Endometrial microvascular endothelial cells (primary cell): ENCODE measurements around the gene BRDT. TPM values are rescaled to one million over a fixed set of nuclear protein-coding genes. Genes with fewer than 3 reads are reported as not detected.
"Not testable (repeated sequence)": the region's sequence is repeated elsewhere in the genome, so short reads cannot be mapped to it uniquely, and the experiment has no call there.

ENCODE experiments used
- in situ Hi-C: cut with HindIII; loops from 2 replicates; pipeline ENCODE4 v1.10.0; 2017; ENCODE audit warnings: low sequenced_read_pairs, low pct_unique_long_range_greater_than_20kb; ENCODE audit errors: inconsistent ontology term
- total RNA-seq: library from RNA; depleted of rRNA; stranded (reverse); fragments of >200 nt; gene quantifications from one replicate; pipeline ENCODE4 v1.2.3, GENCODE V29; 2015; ENCODE audit errors: inconsistent ontology term

BRDT gene
- total RNA-seq, 1 donor from 2014 or later: not detected

DNA sequence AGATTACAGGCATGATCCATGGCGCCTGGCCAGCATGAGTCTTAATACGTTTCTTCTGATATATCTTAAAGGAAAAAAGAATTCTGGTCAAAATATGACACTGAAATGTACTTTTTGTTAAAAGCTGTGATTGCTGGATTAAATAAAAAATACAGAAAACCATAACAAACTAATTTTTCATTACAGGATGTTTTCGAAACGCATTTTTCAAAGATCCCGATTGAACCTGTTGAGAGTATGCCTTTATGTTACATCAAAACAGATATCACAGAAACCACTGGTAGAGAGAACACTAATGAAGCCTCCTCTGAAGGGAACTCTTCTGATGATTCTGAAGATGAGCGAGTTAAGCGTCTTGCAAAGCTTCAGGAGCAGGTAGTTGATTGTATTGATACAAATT, 30.2 kb downstream of the BRDT start:
- in situ Hi-C loops: no loop called here

- in situ Hi-C loops: no loop called here
Observed at GRCh38 chr1:91980663-91981062, 31.5 kb downstream of the BRDT start.

DNA sequence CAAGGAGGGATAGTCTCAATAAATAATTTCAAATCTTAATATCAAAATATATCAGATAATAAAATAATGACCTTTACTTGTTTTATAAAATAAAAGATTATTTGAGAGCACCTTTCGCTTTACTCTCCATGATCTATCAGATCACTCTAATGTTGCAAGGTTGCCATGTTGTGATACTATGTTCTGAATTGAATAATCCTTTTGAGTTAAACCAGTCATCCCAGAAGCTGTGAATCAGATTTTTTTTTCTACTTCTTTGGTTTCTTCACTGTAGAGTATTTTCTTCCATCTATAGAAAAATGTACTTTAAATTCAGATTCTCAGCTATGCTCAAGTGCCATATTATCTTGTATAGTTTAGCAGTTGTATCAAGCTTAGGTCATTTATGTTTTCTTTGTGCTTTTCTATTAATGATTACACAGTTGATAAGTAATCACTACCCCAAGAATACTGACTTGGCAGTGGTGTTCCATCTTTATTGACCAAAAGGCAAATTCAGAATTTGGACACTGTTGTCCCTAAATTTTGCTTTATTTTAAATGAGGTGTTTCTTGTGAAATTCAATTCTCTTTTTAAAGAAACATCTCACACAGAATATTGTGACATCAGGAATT, 32.9 kb downstream of the BRDT start:
- in situ Hi-C loops: no loop called here

DNA sequence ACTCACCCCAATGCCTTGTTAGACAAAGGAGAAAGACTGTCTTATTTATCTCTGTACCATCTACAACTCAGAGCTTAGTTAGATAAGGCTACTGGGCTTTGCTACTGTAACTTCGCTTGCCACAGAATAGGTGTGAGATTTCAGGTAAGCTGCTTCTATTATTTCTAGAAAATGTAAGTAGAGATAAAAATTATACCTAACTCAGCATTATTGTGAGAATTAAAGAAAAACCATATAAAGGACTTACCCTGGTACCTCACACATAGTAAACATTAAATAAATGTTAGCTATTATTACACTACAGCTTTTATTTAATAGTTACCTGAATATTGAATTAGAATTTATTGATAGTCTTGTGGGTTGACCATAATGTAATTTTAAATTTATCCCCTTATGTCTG, 44.1 kb downstream of the BRDT start:
- in situ Hi-C loops: no loop called here

DNA sequence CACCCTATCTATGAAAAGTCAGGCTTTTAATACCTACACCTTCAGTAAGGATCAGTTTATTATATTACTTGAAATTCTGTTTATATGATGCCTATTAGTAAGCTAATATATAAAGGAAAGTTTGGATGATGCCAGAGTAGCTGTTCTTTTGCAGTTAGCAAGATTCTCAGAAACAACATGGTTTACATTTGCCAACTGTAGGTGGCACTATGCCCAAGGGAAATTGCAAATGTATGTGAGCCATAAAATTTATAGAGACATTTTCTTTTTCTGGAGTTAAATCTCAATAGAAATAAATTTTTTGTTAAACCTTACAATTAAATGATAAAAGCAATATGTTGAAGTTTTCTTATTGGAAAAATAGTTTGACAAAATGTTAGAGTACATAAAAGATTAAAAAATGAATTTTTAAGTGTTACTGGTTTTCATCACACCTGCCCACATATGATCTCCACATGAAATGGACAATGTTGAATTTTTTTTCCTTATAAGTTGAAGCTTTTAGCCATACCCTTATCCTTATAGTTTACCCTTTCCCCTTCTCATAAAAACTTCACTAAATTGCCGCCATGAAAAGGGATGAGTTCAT, 48.5 kb downstream of the BRDT start:
- in situ Hi-C loops: no loop called here

- in situ Hi-C loops: no loop called here
Observed at GRCh38 chr1:92004129-92004528, 54.9 kb downstream of the BRDT start.

- in situ Hi-C loops: no loop called here
Observed at GRCh38 chr1:92013923-92014322, 64.7 kb downstream of the BRDT start.

- in situ Hi-C loops: no loop called here
Observed at GRCh38 chr1:92016720-92017316, 67.6 kb downstream of the BRDT start.

DNA sequence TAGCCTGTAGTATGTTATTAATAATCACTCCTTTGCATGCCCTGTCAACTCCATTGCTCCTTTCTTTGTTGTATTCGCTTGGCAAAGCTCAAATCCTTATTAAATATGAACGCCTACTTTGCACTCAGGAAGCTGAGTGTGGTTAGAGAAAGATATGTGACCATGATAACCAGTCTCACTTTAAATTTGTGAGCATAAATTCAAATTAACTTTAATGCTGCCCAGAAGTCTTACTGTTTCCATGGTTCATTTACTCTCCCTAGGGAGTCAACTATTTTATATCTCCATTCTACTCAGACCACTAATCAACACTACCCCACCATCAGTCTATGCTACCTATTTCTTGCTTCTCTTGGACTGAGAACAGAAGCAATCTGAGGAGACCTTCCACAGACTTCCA, 68.5 kb downstream of the BRDT start:
- in situ Hi-C loops: no loop called here

DNA sequence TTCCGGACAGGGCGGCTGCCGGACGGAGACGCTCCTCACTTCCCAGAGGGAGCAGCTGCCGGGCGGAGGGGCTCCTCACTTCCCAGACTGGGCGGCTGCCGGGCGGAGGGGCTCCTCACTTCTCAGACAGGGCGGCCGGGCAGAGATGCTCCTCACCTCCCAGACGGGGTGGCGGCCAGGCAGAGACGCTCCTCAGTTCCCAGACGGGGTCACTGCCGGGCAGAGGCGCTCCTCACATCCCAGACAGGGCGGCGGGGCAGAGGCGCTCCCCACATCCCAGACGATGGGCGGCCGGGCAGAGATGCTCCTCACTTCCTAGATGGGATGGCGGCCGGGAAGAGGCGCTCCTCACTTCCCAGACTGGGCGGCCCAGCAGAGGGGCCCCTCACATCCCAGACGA, 76.8 kb downstream of the BRDT start:
- in situ Hi-C loops: not testable (repeated sequence)

DNA sequence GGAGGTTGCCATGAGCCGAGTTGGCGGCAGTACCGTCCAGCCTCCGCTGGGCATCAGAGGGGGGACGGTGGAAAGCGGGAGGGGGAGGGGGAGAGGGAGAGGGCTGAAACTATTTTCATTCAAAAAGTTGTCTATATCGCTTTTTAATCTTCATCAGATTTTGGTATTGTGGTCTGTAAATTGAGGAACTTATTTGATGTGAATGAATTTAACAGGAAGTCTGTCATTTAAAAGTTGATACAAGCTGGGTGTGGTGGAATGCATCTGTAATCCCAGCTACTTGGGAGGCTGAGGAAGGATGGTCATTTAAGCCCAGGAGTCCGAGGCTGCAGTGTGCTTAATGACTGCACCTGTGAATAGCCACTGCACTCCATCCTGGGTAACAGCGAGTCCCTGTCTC, 77.6 kb downstream of the BRDT start:
- in situ Hi-C loops: no loop called here

- in situ Hi-C loops: no loop called here
Observed at GRCh38 chr1:92029241-92029922, 80.2 kb downstream of the BRDT start.

- in situ Hi-C loops: no loop called here
Observed at GRCh38 chr1:92030656-92031107, 81.5 kb downstream of the BRDT start.

DNA sequence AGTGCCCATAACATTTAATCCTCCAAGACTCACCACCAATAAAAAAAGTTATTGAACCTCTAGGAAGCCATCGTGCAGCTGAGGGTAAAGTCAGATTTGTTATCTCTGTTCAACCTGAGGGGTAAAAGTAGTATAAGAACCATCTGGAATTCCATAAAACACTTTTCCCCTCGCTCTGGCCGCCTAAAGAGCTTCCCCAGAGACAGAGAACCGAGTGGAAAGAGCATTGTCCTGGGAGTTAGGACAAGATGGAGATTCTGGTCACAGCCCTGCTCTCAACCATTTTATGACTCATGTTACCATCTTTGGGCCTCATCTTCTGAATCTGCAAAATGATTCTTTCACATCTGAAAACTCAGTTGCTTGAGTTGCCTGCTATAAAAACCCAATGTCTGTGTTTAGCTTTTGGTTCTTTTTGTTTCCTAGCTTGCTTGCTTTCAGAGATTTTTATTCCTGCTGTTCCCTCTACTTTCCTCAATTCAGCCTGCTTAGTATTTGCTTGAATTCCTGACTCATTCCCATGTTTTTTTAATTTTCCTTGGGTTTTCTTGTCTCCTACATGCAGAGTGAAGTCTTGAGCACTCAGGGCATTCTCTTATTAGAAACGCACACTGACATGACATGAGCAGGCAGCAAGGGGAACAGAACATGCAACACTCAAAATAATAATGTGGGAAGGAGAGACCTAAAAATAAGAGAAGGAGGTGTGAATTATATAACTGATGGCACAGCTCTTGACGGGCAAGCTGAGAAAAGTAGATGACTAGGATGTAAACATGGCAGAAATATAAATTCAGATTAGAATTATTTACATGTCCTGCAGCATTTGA, 82.3 kb downstream of the BRDT start:
- in situ Hi-C loops: no loop called here

GRCh38 chr1:92037400-92037799, 88.2 kb downstream of the BRDT start:
- in situ Hi-C loops: no loop called here

DNA sequence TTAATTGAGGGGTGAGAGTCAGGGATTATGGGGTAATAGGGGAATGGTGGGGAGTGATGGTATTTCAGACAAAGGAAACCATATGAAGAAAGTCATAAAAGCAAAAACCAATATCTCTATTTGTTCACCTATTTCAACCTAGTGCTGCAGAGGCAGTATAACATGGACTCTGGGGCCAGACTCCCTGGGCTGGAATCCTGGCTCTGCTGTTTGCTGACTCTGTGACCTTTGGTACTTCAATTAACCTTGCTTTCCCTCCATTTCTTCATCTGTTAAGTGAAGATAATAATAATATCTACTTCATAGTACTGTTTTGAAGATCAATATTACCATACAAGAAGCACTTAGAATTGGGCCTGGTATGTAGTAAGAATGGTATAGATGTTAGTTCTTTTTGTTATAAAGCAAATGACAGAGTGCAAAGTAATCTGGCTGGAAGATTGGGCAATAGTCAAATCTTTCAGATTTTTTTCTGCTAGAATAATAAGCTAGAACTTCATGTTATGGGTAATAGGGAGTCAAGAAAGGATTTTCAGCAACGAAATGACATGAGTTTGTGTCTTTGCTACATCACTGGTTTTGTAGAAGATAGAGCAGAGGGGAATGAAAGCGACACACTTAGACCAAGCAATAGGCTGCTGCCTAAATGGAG, 89.6 kb downstream of the BRDT start:
- in situ Hi-C loops: no loop called here

GRCh38 chr1:92040971-92041370, 91.8 kb downstream of the BRDT start:
- in situ Hi-C loops: no loop called here

DNA sequence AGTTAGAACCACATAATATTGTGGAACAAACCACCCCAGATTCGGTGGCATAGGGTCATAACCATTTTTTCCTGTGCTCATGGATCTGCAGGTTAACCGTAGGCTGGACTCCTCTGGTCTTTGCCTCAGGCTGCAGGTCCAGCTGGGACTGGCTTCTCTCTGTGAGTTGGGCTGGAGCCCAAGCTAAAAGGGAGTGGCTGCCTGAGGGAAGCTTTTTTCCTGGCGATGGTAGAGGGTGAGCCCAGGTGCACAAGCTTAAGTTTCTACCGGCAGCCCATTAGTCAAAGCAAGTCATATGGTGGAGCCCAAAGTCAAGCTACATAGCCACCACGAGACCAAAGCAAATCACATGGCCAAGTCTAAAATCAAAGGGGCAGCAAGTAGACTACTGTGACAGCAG, 94.4 kb downstream of the BRDT start:
- in situ Hi-C loops: no loop called here
